Adrenal gland (tissue), 5 donors: ENCODE results near the gene UBA7.

Experiments
- POLR2A ChIP-seq, 2 donors: fragments of 450-650 bp; IDR thresholded peaks; one replicate each; pipeline ENCODE4 v1.6.1; 2017; ENCODE audit warnings: antibody characterized with exemption in 2 of 2, mild to moderate bottlenecking in 2 of 2, moderate library complexity in 1 of 2
- TF ChIP-seq, protein P1 (sequence below), 6 experiments: fragments of 450-650 bp in 4 of 6; fragments of 200-600 bp in 2 of 6; sonication (generic) in 1 of 6; IDR thresholded peaks; 1 replicate in 5 of 6; 2 replicates in 1 of 6; pipeline versions ENCODE4 v1.5.1 to v1.8.0; 2016 to 2021; ENCODE audit warnings: antibody characterized with exemption in 6 of 6, mild to moderate bottlenecking in 2 of 6, moderate library complexity in 1 of 6
- donor health status: DM: no; HTN: no; CAD: no.

DNA sequence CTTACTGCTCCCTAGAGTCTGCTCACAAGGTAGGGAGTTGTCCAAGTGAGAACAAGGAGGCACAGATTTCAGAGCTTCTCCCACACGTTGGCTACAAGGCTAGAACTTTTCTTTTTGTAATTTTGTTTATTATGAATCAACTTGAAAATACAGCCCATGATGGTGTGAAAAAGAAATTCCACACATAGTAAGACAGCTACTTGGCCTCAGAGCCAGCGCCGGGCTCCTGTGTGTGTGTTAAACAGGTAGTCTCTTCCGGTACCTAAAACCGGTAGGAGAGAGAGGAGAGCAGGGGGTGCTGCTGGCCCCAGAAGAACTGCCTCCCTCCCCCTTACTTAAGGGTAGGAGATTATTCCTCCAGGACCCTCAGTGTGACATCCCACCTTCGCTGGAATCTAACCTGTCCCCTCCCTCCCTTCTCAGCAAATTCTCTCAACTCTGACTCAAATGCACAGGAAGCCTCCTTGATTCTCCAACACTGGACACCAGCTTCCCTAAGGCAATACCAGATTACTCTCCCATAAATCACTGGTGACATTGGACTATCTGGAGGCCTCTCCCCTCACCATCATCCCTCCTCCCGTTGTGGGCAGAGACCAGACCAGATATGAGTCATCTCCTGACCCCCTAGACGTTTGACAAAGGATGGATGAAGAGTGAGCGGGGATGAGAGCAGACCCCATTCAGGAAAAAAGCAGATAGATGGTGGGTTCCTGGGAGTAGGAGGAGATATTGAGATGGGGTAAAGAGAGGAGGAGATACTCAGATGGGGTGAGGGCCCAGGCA is 22.9 kb downstream of the UBA7 start:
- TF ChIP-seq, protein P1, sequence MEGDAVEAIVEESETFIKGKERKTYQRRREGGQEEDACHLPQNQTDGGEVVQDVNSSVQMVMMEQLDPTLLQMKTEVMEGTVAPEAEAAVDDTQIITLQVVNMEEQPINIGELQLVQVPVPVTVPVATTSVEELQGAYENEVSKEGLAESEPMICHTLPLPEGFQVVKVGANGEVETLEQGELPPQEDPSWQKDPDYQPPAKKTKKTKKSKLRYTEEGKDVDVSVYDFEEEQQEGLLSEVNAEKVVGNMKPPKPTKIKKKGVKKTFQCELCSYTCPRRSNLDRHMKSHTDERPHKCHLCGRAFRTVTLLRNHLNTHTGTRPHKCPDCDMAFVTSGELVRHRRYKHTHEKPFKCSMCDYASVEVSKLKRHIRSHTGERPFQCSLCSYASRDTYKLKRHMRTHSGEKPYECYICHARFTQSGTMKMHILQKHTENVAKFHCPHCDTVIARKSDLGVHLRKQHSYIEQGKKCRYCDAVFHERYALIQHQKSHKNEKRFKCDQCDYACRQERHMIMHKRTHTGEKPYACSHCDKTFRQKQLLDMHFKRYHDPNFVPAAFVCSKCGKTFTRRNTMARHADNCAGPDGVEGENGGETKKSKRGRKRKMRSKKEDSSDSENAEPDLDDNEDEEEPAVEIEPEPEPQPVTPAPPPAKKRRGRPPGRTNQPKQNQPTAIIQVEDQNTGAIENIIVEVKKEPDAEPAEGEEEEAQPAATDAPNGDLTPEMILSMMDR (IDR thresholded peaks at IDR 0.05) = no peak
- no peak for TF ChIP-seq POLR2A (IDR thresholded peaks at IDR 0.05)
